B cell (primary cell): ENCODE data around the gene DNM2. TPM values are rescaled to one million over a fixed set of nuclear protein-coding genes. Genes with fewer than 3 reads are reported as not detected.

ENCODE experiments used
- ATAC-seq: fragments of 200-7000 bp; cut with Tn5 transposase; one replicate; pipeline ENCODE4 v1.10.0; 2021; ENCODE audit warnings: low read depth, mild to moderate bottlenecking, moderate number of reproducible peaks, moderate library complexity
- CTCF ChIA-PET: fragments of 350-600 bp; sonication (Branson Sonifier 250); formaldehyde crosslinking; loops from one replicate; lab custom pipeline; 2021; ENCODE audit warnings: antibody characterized with exemption, inconsistent platforms; lab: Charles Lee
- POLR2A ChIA-PET: fragments of 350-600 bp; sonication (Branson Sonifier 250); formaldehyde crosslinking; loops from one replicate; lab custom pipeline; 2021; ENCODE audit warnings: antibody characterized with exemption; lab: Charles Lee
- DNase-seq: peaks from one replicate; pipeline ENCODE4 v3.0.0; 2013
- H2AFZ ChIP-seq: 2 replicates; pipeline ENCODE4 v1.6.1; 2012; ENCODE audit warnings: mild to moderate bottlenecking, low read depth, low read length; ENCODE audit not compliant: insufficient read depth, poor library complexity, severe bottlenecking
- H3K27ac ChIP-seq, 2 donors: 1 replicate in 1 of 2; 2 replicates in 1 of 2; pipeline ENCODE4 v1.5.1; 2012 to 2013; ENCODE audit warnings: low read length in 2 of 2, mild to moderate bottlenecking in 2 of 2, moderate library complexity in 1 of 2
- H3K27me3 ChIP-seq, 4 experiments: fragments of 200-600 bp in 1 of 4; sonication (generic) in 1 of 4; replicated peaks in 1 of 4; 1 replicate in 2 of 4; 2 replicates in 2 of 4; pipeline versions ENCODE4 v1.6.1 to v1.7.0; 2013 to 2016; ENCODE audit warnings: low read length in 3 of 4, mild to moderate bottlenecking in 2 of 4, mixed read lengths in 1 of 4, moderate library complexity in 1 of 4; ENCODE audit not compliant: insufficient read depth in 4 of 4, control insufficient read depth in 3 of 4; ENCODE audit errors: control extremely low read depth in 1 of 4
- H3K36me3 ChIP-seq, 2 experiments: replicated peaks in 1 of 2; 1 replicate in 1 of 2; 2 replicates in 1 of 2; pipeline versions ENCODE4 v1.6.1 to v1.7.1; 2013; ENCODE audit warnings: low read length in 1 of 2; ENCODE audit not compliant: insufficient read depth in 2 of 2, control insufficient read depth in 1 of 2; ENCODE audit errors: control extremely low read depth in 1 of 2, extremely low read depth in 1 of 2
- H3K4me1 ChIP-seq, 2 donors: fragments of 200-600 bp in 1 of 2; sonication (generic) in 1 of 2; 1 replicate in 1 of 2; 2 replicates in 1 of 2; pipeline versions ENCODE4 v1.5.1 to v1.6.1; 2013 to 2017; ENCODE audit warnings: low read length in 2 of 2; ENCODE audit not compliant: control insufficient read depth in 2 of 2, insufficient read depth in 2 of 2
- H3K4me2 ChIP-seq: replicated peaks from 2 replicates; pipeline ENCODE3; 2012; ENCODE audit warnings: mild to moderate bottlenecking, low read depth, low read length; ENCODE audit not compliant: poor library complexity, severe bottlenecking
- H3K4me3 ChIP-seq, 5 experiments: fragments of 200-600 bp in 1 of 5; sonication (generic) in 1 of 5; 1 replicate in 3 of 5; 2 replicates in 2 of 5; pipeline versions ENCODE4 v1.5.1 to v1.7.0; 2011 to 2016; ENCODE audit warnings: low read length in 4 of 5, mild to moderate bottlenecking in 4 of 5, low read depth in 2 of 5, control low read depth in 1 of 5, moderate library complexity in 1 of 5; ENCODE audit not compliant: insufficient read depth in 1 of 5; ENCODE audit errors: control extremely low read depth in 1 of 5, extremely low read depth in 1 of 5
- H3K79me2 ChIP-seq: fragments of 200-600 bp; sonication (generic); one replicate; pipeline ENCODE4 v1.6.0; 2016; ENCODE audit warnings: low read length; ENCODE audit not compliant: control insufficient read depth, insufficient read depth
- H3K9ac ChIP-seq: fragments of 200-600 bp; sonication (generic); 2 replicates; pipeline ENCODE4 v1.6.1; 2017; ENCODE audit warnings: mild to moderate bottlenecking, low read length, moderate library complexity
- H3K9me3 ChIP-seq, 3 donors: one replicate each; pipeline versions ENCODE4 v1.6.1 to v1.7.1; 2013; ENCODE audit warnings: low read length in 2 of 3; ENCODE audit not compliant: control insufficient read depth in 2 of 3, insufficient read depth in 1 of 3; ENCODE audit errors: control extremely low read depth in 1 of 3
- H4K20me1 ChIP-seq: 2 replicates; pipeline ENCODE4 v1.6.0; 2012; ENCODE audit warnings: mild to moderate bottlenecking, low read length; ENCODE audit not compliant: insufficient read depth, control insufficient read depth, poor library complexity, severe bottlenecking
- H3K27ac Mint-ChIP-seq: one replicate; pipeline ENCODE4 v1.8.0; 2021; ENCODE audit warnings: mixed read lengths
- H3K27me3 Mint-ChIP-seq: one replicate; pipeline ENCODE4 v1.8.0; 2021; ENCODE audit warnings: mixed read lengths
- H3K4me1 Mint-ChIP-seq: one replicate; pipeline ENCODE4 v1.8.0; 2021; ENCODE audit warnings: mixed read lengths
- H3K4me3 Mint-ChIP-seq: one replicate; pipeline ENCODE4 v1.8.0; 2021; ENCODE audit warnings: mixed read lengths
- H3K9me3 Mint-ChIP-seq: one replicate; pipeline ENCODE4 v1.8.0; 2022; ENCODE audit warnings: mixed read lengths; ENCODE audit not compliant: insufficient read depth
- EZH2 ChIP-seq: IDR thresholded peaks from 2 replicates; pipeline ENCODE4 v1.6.1; 2012; ENCODE audit warnings: borderline replicate concordance, low read depth, mild to moderate bottlenecking, moderate library complexity, low read length; ENCODE audit not compliant: insufficient read depth, poor library complexity, severe bottlenecking
- WGBS: methylation state at CpG from one replicate; pipeline ENCODE4 v1.1.5; 2013; ENCODE audit warnings: missing lambda C conversion rate; ENCODE audit not compliant: insufficient coverage; 5-methylcytosine and 5-hydroxymethylcytosine counted together
- intact Hi-C: fragments of 100-400 bp; cut with micrococcal nuclease; formaldehyde crosslinking; loops from one replicate; pipeline ENCODE4 v1.10.0; 2022
- polyA plus RNA-seq: library from polyadenylated mRNA; depleted of rRNA; stranded (reverse); fragments of >200 nt; gene quantifications from 2 replicates; pipeline ENCODE4 v1.2.3, GENCODE V29; 2012
- total RNA-seq, 2 donors: library from RNA; stranded (reverse); fragments of 120-200 nt in 1 of 2; gene quantifications; 1 replicate in 1 of 2; 2 replicates in 1 of 2; pipeline versions ENCODE4 v1.2.3 to v1.2.4, GENCODE V29; 2013 to 2022
- TF ChIP-seq, protein P1 (sequence below): fragments of 200-600 bp; IDR thresholded peaks from one replicate; pipeline ENCODE4 v1.8.0; 2022; ENCODE audit warnings: antibody characterized with exemption, mild to moderate bottlenecking

The DNM2 gene
- total and polyA plus RNA-seq, 2 donors (not counting 1 experiment from before 2014, with no cell fraction given): 163 to 353 TPM

DNA sequence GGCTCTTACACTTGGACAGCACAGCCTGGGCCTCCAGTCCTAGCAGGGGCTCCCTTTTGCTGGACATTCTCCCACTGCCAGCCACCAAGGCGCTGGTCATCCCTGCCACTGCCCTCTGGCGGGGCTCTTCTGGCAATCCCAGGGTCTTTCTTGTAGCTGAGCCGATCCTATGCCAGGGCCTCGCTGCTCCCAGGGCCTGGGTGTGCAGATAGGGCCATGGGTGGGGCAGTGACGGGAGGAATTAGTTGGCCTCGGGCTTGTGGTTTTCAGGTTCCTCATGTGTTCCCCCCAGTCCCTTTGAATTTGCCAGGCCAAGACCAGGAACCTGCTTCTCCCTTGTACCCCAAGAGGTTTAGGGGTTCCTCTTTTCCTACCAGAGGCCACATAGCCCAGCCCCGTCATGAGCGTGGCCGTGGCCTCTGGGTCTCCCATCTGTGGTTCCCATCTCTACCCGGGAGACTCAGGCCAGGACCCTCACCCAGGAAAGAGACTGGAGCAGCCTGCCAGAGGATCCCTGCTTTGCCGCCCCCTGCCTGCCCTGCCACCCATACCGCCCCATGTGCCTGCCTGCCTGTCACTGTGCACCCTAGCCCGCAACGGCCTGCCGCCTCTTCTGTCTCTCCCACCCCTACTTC is 91.9 kb downstream of the DNM2 start:
- Mint-ChIP-seq H3K27me3 (no peaks in the 10 kb centered on the region), H3K4me1 (peaks cover 4% of the 10 kb centered on the region), H3K9me3 (no peaks in the 10 kb centered on the region), H3K4me3 (no peak overlapping the region), H3K27ac (no peak overlapping the region)
- intact Hi-C loops: no loop called here
- Histone ChIP-seq H3K9me3 (no peaks in the 10 kb centered on the region), H3K4me1 (no peaks in the 10 kb centered on the region), H3K4me2 (no peak overlapping the region), H4K20me1 (peaks cover 7% of the 10 kb centered on the region), H3K4me3 (no peak overlapping the region), H3K9ac (no peak overlapping the region), H3K27ac (no peak overlapping the region), H3K79me2 (peaks cover 22% of the 10 kb centered on the region), H2AFZ (no peak overlapping the region), H3K36me3 (peaks cover 3 to 64% of the 10 kb centered on the region in 2 experiments), H3K27me3 (no peaks in the 10 kb centered on the region)
- 73% methylated on average over 15 of the region's 15 CpGs for WGBS
- CTCF ChIA-PET: no interaction called here
- ATAC-seq (no peak), DNase-seq (no peak)
- POLR2A ChIA-PET: interaction anchor here (0.6 kb wide), 1 partner anchor 25 kb away, joined by 7 read pairs; no protein-coding TSS in a partner anchor
- TF ChIP-seq, protein P1, sequence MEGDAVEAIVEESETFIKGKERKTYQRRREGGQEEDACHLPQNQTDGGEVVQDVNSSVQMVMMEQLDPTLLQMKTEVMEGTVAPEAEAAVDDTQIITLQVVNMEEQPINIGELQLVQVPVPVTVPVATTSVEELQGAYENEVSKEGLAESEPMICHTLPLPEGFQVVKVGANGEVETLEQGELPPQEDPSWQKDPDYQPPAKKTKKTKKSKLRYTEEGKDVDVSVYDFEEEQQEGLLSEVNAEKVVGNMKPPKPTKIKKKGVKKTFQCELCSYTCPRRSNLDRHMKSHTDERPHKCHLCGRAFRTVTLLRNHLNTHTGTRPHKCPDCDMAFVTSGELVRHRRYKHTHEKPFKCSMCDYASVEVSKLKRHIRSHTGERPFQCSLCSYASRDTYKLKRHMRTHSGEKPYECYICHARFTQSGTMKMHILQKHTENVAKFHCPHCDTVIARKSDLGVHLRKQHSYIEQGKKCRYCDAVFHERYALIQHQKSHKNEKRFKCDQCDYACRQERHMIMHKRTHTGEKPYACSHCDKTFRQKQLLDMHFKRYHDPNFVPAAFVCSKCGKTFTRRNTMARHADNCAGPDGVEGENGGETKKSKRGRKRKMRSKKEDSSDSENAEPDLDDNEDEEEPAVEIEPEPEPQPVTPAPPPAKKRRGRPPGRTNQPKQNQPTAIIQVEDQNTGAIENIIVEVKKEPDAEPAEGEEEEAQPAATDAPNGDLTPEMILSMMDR: no peak
- no peak for TF ChIP-seq EZH2

DNA sequence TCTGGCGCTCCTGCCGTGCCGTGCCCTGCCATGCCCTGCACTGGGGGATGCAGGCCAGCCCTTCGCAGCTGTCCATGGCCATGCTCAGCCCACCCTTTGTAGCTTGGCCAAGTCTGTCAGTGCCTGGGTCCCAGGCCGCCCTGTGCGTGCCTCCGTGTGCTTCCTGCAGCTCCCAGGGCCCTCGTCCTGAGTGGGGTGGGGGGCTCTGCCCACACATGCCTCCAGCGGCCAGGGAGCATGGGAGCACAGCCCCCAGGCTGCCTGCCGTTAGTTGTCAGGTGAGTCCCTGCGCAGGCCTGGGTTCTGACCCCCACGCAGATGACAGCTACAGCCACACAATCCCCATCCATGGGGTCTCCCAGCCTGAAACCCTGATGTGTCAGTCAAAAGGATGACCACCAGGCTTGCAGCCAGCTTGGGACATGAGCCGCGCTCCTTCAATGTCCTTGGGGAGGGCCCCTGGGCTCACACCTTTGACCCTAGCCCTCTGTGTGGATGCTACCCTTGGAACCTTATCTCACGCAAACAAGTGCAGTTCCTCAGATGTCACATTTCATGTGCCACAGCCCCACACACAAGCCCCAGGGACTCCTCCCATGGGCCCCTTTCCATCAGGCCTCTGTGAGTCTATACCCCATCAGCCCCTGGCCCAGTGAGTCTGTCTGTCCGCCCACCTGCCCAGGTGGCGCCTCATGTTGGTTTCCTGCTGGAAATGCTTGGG is 93.7 kb downstream of the DNM2 start:
- DNase-seq (no peak), ATAC-seq (no peak)
- H3K79me2 ChIP-seq: peaks cover 16% of the 10 kb centered on the region
- H3K27me3 ChIP-seq: no peaks in the 10 kb centered on the region
- intact Hi-C loops: no loop called here
- no peak overlapping the region for H3K4me2 ChIP-seq
- H3K4me1 ChIP-seq: no peaks in the 10 kb centered on the region
- H3K27ac ChIP-seq: no peak overlapping the region
- H3K4me3 Mint-ChIP-seq: no peak overlapping the region
- H3K27me3 Mint-ChIP-seq: no peaks in the 10 kb centered on the region
- no peak overlapping the region for H3K27ac Mint-ChIP-seq
- ChIA-PET CTCF (no interaction called here), POLR2A (no interaction called here)
- H3K9me3 ChIP-seq: no peaks in the 10 kb centered on the region
- H3K9ac ChIP-seq: no peak overlapping the region
- TF ChIP-seq, protein P1: no peak
- no peak for TF ChIP-seq EZH2
- H3K4me3 ChIP-seq: no peak overlapping the region
- no peaks in the 10 kb centered on the region for H3K9me3 Mint-ChIP-seq
- H2AFZ ChIP-seq: no peak overlapping the region
- H3K36me3 ChIP-seq: peaks cover 0 to 63% of the 10 kb centered on the region in 2 experiments
- H3K4me1 Mint-ChIP-seq: peaks cover 4% of the 10 kb centered on the region
- H4K20me1 ChIP-seq: peaks cover 17% of the 10 kb centered on the region
- 97% methylated on average over 17 of the region's 17 CpGs for WGBS
